Kidney capillary endothelial cell (primary cell): ENCODE data around the gene NSMCE1.
"Not testable (repeated sequence)": the region's sequence is repeated elsewhere in the genome, so short reads cannot be mapped to it uniquely, and the experiment has no call there.

ENCODE experiments used
- DNase-seq: peaks from one replicate; pipeline ENCODE4 v3.0.0-alpha.2; 2018; ENCODE audit warnings: low spot score

The NSMCE1 gene

DNA sequence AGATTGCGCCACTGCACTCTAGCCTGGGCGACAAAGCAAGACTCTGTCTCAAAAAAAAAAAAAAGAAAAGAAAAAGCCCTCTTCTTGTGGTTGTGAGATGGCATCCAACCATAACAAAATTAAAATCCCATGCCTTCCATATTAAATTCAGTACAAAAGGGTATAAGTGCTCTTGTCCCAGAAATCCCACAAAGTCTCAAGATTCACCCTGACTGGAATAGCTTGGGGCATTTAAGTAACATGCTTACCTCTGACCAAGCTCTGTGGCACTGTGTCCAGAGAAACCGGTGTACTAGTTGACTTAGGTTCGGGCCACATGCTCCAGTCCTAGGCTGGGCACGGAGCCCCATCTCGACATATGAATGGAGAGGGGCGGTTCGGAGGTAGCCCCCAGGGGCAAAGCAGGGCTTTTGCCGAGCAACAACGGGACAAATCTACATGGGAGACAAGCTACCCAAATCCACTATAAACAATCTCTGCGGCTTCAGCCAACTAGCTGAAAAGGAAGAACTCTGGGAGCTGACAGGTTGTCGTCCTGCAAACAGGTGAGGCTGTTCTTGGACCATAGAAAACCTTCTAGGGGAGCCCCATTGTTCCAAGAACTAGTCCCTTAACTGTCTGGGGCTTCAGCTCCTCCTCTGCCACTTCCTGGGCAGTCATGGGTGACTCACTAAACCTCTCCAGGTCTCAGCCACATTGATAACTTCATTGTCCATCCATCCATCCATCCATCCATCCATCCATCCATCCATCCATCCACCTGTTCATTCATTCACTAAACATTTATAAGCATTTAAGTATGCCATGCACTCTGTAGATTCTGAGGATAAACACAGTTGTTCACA is 34.9 kb upstream of the NSMCE1 start:
- DNase-seq = no peak

DNA sequence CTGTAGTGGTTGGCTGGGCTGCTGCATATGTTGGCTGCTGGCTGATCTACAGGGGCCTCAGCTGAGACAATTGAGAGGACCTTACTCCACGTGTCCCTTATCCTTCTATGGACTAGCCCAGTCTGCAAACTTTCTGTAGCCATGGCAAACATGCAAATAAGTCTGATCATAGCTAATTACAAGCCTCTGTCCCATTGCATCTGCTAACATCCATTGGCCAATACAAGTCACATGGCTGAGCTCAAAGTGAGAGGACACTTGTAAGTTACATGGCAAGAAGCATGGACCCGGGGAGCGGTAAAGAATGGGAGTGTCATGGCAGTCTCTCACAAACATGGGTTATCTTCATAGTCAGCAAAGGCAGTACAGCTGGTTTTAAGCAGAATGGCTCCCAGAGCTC is 33.6 kb upstream of the NSMCE1 start:
- no peak for DNase-seq

DNA sequence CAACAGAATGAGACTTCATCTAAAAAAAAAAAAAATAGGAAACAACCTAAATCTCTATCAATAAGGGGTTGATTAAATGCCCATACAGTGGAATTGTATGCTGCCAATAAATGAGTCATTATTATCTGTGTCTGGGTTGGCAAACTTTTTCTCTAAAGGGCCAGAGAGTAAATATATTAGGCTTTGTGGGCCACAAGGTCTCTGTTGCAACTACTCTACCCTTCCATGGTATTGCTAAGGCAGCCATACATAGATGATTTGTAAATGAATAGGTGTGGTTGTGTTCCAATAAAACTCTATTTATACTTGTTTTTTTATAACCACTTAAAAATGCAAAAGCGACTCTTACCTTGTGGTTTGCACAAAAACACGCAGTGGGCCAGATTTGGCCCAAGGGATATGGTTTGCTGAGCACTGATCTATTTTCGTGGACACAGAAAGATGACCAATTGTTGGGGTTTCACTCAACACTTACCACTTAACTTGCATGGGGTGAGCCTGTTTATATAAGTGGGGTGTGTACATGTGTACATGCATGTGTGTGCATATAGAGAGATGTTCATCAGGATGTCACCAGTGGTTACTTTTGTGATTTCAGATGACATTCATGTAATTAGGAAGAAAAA is 32.8 kb upstream of the NSMCE1 start:
- no peak for DNase-seq

DNA sequence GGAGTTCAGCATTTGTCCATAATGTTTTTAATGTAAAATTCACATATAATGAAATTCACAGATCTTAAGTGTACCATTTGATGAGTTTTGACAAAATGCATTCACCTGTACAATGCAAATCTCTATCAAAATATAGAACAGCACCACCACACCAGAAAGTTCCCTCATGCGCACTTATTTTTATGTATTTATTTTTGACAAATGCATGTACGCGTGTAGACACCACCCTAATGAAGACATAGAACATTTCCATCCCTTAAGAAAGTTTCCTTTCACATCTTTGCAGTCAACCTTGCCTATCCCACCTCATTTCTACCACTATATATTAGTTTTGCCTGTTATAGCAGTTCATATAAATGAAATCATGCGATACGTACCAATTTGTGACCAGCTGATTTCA is 29.6 kb upstream of the NSMCE1 start:
- no peak for DNase-seq

DNA sequence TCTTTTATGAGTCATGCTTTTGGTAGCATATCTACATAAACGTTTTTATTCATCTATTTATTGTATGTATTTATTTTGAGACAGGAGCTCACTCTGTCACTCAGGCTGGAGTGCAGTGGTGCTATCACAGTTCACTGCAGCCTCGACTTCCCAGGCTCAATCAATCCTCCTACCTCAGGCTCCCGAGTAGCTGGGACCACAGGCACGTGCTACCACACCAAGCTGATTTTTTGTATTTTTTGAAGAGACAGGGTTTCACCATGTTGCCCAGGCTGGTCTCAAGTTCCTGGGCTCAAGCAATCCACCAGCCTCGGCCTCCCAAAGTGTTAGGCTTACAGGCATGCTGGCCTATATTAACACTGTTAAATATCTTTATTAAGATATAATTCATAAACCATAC is 24.8 kb upstream of the NSMCE1 start:
- DNase-seq = no peak

DNA sequence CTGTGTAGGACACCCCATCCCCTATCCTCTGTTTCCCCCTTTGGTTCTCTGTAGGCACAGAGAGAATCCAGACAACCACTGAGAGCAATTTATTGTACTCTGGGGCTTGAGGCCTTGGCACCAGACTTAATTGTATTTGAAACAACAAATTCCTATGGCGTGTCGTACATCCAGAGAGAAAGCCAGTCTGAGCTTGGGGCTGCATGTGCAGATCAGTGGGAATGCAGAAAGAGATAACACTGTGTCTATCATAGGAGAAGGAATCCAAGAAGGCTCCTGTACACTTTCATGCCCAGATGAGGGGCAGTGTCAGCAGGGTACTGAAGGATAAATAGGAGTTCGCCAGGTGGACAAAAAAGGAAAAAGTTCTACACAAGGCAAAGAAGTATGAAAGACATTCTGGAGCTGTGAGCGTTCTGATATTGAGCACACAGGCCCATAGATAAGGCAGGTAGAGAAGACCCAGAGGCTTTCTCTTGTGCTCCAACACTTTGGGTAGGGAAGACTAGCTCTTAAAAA is 23.2 kb upstream of the NSMCE1 start:
- DNase-seq = no peak

GRCh38 chr16:27291106-27291505 is 22.5 kb upstream of the NSMCE1 start:
- no peak for DNase-seq

GRCh38 chr16:27290562-27290961 is 22.0 kb upstream of the NSMCE1 start:
- DNase-seq = no peak

- no peak for DNase-seq
Measured at GRCh38 chr16:27289669-27290068, 21.1 kb upstream of the NSMCE1 start.

- DNase-seq = not testable (repeated sequence)
Measured at GRCh38 chr16:27288313-27288712, 19.7 kb upstream of the NSMCE1 start.

- DNase-seq = no peak
Measured at GRCh38 chr16:27287887-27288286, 19.3 kb upstream of the NSMCE1 start.

DNA sequence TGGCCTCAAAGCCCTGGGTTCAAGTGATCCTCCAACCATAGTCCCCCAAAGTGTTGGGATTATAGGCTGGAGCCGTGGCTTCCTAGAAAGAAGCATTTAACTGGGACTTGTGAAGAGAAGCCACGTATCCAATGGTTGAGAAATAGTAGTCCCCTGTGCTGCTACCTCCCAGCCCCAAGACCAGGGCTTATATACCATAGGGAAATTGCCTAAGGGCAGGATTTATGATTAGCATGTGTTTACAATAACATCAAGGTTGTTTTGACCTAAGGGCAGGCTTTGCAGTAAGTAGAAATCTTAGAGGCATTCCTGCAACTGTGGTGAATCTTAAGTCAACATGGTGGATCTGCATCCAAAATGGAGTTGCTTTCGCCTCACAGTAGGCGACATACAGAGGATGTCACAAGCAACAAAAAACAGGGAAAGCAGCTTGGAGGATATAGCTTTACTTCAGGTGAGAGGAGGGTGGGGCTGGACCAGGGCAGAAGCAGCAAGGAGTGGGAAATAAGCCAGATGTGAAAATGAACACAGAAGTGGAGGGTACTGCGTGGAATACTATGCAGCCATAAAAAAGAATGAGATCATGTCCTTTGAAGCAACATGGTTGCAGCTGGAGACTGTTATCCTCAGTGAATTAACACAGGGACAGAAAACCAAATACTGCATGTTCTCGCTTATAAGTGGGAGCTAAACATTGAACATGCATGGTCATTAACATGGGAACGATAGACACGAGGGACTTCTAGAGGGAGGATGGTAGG is 18.7 kb upstream of the NSMCE1 start:
- no peak for DNase-seq

- peak; percentile 94 for DNase-seq
Measured at GRCh38 chr16:27286451-27286850, 17.9 kb upstream of the NSMCE1 start.

DNA sequence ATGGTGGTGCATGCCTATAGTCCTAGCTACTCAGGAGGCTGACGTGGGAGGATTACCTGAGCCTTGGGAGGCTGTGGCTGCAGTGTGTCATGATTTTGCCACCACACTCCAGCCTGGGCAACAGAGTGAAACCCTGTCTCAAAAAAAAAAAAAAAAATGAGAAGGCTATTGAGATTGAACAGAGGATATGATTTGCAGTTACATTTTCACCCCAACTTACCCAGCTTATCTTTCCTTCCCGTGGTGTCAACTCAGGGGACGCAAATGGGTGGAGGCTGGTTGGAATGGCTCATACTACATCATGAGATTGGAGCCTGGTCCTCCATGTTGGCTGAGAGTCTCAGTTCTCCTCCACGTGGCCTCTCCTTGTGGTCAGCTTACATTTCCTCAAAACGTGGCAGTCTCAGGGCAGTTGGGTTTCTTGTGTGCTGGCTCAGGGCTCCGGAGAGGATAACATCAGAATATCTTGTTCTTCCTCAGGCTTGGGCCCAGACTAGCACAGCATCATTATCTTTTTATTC is 17.2 kb upstream of the NSMCE1 start:
- DNase-seq = no peak

DNA sequence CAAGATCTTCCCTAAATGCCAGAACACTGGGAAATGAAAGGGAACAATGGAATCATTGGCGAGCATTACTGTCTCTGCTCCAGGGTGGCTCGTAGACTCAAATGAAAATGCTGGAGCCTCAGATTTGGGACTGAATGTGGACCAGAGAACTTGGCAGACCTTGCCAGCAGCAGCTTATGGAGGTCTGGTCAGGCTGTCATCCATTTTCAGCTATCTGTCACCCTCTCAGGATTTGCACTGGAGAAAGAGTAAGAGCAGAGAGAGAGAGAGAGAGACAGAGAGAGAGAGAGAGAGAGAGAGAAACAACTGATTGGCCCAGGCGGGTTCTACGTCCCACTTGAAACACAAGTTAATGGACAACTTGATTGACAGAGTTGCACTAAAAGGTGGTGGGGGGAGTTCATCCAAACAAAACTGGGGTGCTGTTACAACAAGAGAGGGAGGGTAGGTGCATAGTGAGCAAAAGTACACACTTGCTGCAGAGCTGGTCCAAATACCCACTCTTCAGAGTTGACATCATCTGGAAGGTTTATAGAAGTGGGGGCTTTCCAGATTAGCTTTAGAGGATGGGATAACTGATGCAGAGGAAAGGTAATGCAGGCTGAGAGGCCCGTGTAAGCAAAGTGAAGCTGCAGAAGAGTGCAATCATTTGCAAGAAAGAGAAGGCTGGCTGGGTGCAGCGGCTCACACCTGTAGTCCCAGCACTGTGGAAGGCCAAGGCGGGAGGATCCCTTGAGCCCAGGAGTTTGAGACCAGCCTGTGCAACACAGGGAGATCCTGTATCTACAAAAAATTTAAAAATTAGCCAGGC is 16.5 kb upstream of the NSMCE1 start:
- no peak for DNase-seq

DNA sequence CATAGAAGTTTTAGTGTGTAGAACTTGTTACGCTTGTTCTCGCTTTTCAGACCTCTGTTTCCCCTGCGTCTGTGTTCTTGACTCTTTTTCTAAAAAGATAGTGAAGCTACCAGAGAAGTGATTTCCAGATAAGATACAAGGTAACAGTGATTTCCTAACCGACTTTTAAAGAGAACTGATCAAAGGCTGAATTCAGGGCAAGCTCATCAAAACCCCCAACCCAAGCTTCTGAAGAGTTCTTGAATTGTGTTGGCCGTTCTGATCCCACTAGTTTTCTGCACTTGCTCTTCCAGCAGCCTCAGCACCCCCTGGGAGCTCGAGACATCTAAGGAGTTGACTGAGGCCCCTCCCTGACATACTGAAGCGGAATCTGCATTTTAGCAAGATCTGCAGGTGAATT is 12.7 kb upstream of the NSMCE1 start:
- DNase-seq = no peak

- no peak for DNase-seq
Measured at GRCh38 chr16:27275394-27275793, 6.8 kb upstream of the NSMCE1 start.

DNA sequence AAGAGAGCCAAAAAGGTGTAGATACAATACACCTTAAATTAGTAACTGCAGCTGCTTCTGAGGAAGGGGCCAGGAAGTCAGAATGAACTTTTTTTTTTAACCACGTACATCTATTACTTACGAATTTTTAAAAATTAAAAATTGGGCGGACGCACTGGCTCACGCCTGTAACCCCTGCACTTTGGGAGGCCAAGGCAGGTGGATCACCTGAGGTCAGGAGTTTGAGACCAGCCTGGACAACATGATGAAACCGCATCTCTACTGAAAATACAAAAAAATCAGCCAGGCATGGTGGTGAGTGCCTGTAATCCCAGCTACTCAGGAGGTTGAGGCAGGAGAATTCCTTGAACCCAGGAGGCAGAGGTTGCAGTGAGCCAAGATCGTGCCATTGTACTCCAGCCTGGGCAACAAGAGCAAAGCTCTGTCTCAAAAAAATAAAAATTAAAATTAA is 5.9 kb upstream of the NSMCE1 start:
- not testable (repeated sequence) for DNase-seq

DNA sequence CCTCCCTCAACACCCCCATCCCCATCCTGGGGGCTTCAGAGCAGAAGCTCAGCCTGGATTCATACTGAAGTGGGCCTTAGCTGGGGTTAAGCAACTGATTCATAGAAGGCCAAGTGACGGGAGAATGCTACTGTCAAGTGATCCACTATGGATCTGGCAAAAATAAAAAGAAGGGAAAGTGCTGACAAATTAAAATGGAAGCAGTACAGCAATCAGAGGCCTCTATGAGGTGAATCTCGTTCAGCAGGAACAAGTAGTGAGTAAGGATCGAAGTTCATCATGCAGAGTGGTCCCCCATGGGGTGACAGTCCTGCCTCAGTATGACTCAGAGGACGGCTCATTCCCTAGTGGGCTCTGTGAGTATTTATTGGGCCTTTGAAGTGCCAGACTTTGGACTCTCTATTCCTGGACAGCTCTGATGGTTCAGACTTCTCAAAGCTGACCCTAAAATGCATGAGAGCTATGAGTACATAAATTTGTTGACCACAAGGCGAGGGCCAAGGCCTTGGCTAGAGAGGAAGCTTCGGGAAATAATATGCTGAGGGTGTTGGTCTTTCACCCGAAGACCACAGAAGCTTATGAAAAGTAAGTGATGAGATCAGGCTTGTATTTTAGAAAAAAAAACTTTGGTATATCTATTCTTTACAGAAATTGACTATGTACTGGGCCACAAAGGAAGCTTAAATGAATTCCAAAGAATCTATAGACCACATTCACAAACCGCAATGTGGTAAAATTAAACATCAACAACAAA is 5.3 kb upstream of the NSMCE1 start:
- DNase-seq = peak; percentile 36

GRCh38 chr16:27273330-27273669 is 4.7 kb upstream of the NSMCE1 start:
- DNase-seq = no peak

GRCh38 chr16:27272697-27273096 is 4.1 kb upstream of the NSMCE1 start:
- DNase-seq = not testable (repeated sequence)
